ENCODE measurements around the gene FNDC8.
A peak's percentile ranks its signal among the peaks of the same experiment; 100 is the strongest.
"Not testable (repeated sequence)": the region's sequence is repeated elsewhere in the genome, so short reads cannot be mapped to it uniquely, and the experiment has no call there.

FNDC8 gene

DNA sequence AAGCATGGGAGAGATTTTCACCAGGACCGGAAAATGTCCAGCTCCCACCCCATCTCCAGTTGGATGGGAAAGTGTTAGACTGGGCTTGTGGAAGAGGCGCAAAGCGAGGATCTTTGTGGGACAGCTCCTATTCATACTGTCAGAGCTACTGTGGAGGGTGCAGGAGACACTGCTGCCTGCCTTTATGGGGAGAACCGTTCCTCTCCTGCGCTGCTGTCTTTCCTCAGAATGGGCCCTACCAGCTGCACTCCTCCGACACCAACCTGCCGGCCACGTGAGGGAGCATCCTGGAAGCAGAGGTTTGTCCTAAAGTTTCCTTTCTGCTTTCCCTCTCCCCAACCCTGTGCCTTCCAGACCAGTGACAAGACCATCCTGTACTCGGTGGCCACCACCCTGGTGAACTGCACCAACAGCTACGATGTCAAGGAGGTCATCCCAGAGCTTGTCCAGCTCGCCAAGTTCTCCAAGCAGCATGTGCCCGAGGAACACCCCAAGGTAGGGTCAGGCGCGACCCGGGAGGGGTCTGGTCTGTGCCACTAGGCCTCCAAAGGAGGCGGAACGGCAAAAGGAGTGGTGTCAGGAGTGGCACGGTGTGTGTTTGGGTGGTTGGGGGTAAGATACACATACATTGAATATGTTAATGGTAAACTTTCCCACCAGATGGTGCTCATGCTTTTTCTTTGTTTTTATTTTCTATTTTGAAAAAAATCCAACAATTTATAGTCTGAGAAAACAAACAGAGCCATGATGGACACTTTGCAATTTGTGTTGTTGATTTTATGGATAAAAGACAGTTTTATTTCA, 49.8 kb downstream of the FNDC8 start:
- DNase-seq (ENCODE audit: low read depth), result peak; percentile 15

- peak; percentile 23 for DNase-seq (ENCODE audit: low read depth)
Measured at GRCh38 chr17:35171834-35172233, 50.4 kb downstream of the FNDC8 start.

- not testable (repeated sequence) for DNase-seq (ENCODE audit: low read depth)
Measured at GRCh38 chr17:35172321-35172720, 50.9 kb downstream of the FNDC8 start.

DNA sequence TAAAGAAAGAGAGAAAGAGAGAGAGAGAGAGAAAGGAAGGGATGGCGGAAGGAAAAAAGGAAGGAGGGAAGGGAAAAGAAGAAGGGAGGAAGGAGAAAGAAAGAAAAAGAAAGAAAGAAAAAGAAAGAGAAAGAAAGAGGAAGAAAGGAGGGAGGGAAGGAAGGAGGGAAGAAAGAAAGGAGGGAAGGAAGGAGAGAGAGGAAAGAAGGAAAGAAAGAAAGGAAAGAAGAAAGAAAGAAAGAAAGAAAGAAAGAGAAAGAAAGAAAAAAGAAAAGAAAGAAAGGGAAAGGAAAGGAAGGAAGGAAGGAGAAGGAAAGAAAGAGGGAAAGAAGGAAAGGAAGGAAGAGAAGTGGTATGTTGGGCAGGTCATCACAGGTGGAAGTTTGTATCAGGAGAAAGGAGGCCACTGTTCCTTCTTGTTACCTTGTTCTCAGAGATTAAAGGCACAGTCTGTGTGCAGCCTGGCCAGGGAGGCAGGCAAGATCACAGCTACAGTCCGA, 53.5 kb downstream of the FNDC8 start:
- no peak for DNase-seq (ENCODE audit: low read depth)

DNA sequence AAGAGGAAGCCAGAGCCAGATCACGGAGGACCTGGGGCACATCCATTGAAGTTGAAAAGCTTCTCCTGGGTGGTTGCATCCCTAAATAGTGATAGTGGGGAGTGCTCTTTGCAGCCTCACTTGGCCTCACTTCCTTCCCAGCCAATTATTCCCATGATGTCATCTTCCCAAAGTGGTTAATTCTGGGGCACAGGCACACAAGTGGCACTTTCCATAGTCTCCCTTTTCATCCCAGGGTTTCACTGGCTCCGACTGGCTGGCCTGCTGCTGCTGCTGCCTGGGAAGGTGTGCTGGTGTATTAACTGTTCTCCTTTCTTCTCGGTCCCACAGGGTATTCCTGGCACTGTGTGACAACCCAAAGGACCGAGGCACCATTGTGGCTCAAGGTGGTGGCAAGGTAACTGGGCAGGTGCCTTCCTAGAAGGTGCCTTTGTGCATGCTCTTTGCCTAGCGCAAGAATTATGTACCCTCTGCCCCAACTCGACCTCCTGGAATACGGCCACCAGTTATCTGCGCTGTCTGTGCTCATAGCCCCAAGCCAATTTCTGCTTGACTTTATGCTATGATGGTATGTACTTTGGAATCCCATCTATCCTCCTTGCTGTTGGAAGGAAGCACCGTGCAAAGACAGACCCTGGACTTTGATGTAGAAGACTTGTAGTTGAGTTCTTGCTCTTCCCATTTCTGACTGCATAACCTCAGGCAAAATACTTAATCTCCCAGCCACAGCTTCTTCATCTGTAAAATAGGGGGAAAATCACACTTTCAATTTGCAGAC, 54.4 kb downstream of the FNDC8 start:
- DNase-seq (ENCODE audit: low read depth), result no peak

DNA sequence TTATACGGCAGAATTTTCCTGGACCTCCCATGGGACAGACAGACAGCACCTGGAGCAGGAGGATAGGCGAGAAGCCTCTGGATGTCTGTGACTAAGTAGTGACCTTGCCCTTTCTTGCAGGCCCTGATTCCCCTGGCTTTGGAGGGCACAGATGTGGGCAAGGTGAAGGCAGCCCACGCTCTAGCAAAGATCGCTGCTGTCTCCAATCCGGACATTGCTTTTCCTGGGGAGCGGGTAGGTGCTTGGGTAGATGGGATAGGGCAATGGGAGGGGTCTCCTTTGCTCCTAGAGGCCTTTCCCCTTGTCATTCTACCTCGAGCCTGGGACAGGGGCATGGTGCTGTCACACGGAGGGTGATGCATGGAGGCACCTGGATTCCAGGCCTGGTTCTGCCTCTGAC, 55.5 kb downstream of the FNDC8 start:
- DNase-seq (ENCODE audit: low read depth), result no peak

- not testable (repeated sequence) for DNase-seq (ENCODE audit: low read depth)
Measured at GRCh38 chr17:35179379-35179778, 58.0 kb downstream of the FNDC8 start.

Measured in stromal cell of bone marrow (primary cell).